GM12878 (cell line): ENCODE measurements around the gene DCTN1. TPM values are rescaled to one million over a fixed set of nuclear protein-coding genes. Genes with fewer than 3 reads are reported as not detected.

Experiments used
- ATF7 ChIP-seq: fragments of 450-650 bp; IDR thresholded peaks from 2 replicates; pipeline ENCODE4 v1.6.1; 2016; ENCODE audit warnings: low read depth, mild to moderate bottlenecking
- BHLHE40 ChIP-seq, 2 experiments: fragments of 450-650 bp in 1 of 2; IDR thresholded peaks; 2 replicates each; pipeline ENCODE4 v1.6.1; 2011 to 2017; ENCODE audit warnings: low read depth in 2 of 2, borderline replicate concordance in 1 of 2, improper control_type of control experiment in 1 of 2, low read length in 1 of 2, mild to moderate bottlenecking in 1 of 2
- BMI1 ChIP-seq: fragments of 450-650 bp; IDR thresholded peaks from 2 replicates; pipeline ENCODE4 v1.6.1; 2016; ENCODE audit warnings: mild to moderate bottlenecking, moderate library complexity, borderline replicate concordance
- CBFB ChIP-seq: IDR thresholded peaks from 2 replicates; pipeline ENCODE4 v1.6.1; 2016; ENCODE audit warnings: antibody characterized with exemption, low read depth
- CHD2 ChIP-seq: IDR thresholded peaks from 2 replicates; pipeline ENCODE4 v1.6.1; 2011; ENCODE audit warnings: low read depth, low read length, improper control_type of control experiment, borderline replicate concordance
- CREB1 ChIP-seq: IDR thresholded peaks from 2 replicates; pipeline ENCODE4 v1.6.1; 2012; ENCODE audit warnings: low read depth, mild to moderate bottlenecking, inconsistent platforms
- CREM ChIP-seq: IDR thresholded peaks from 2 replicates; pipeline ENCODE4 v1.6.1; 2014; ENCODE audit warnings: antibody characterized with exemption, low read depth
- EP300 ChIP-seq, 2 experiments: fragments of 150-350 bp in 1 of 2; IDR thresholded peaks; 2 replicates each; pipeline ENCODE4 v1.6.1; 2011 to 2012; ENCODE audit warnings: low read depth in 2 of 2, low read length in 2 of 2, borderline replicate concordance in 1 of 2, improper control_type of control experiment in 1 of 2, inconsistent platforms in 1 of 2; ENCODE audit not compliant: control insufficient read depth in 1 of 2
- EZH2 ChIP-seq: IDR thresholded peaks from 2 replicates; pipeline ENCODE4 v1.6.1; 2012; ENCODE audit warnings: low read depth, mild to moderate bottlenecking, control low read depth, inconsistent platforms, low read length, borderline replicate concordance; ENCODE audit not compliant: control insufficient read depth
- IKZF1 ChIP-seq: fragments of 450-650 bp; conservative IDR thresholded peaks from 2 replicates; pipeline ENCODE4 v1.6.1; 2017; ENCODE audit warnings: antibody characterized with exemption, mild to moderate bottlenecking
- KLF5 ChIP-seq: fragments of 450-650 bp; IDR thresholded peaks from 2 replicates; pipeline ENCODE4 v1.6.1; 2014; ENCODE audit warnings: mild to moderate bottlenecking; ENCODE audit not compliant: partially characterized antibody
- MYB ChIP-seq: fragments of 150-350 bp; IDR thresholded peaks from 2 replicates; pipeline ENCODE4 v1.6.1; 2014; ENCODE audit warnings: mild to moderate bottlenecking, low read depth, low read length, borderline replicate concordance
- NR2C2 ChIP-seq: IDR thresholded peaks from 2 replicates; pipeline ENCODE4 v1.6.1; 2011; ENCODE audit warnings: borderline replicate concordance, low read depth; ENCODE audit not compliant: control insufficient read depth, insufficient read length
- NRF1 ChIP-seq: conservative IDR thresholded peaks from 2 replicates; pipeline ENCODE4 v1.6.1; 2011; ENCODE audit warnings: mild to moderate bottlenecking, low read depth, low read length, improper control_type of control experiment
- POLR2AphosphoS2 ChIP-seq: IDR thresholded peaks from 2 replicates; pipeline ENCODE4 v1.6.1; 2011; ENCODE audit warnings: low read depth, mild to moderate bottlenecking, low read length, improper control_type of control experiment, moderate library complexity
- POU2F2 ChIP-seq: IDR thresholded peaks from 3 replicates; pipeline ENCODE4 v1.6.1; 2011; ENCODE audit warnings: low read depth, mild to moderate bottlenecking, low read length, borderline replicate concordance
- SIX5 ChIP-seq: IDR thresholded peaks from 2 replicates; pipeline ENCODE4 v1.6.1; 2011; ENCODE audit warnings: mild to moderate bottlenecking, low read depth, low read length, moderate library complexity; ENCODE audit not compliant: severe bottlenecking
- TAF1 ChIP-seq: IDR thresholded peaks from 2 replicates; pipeline ENCODE4 v1.6.1; 2011; ENCODE audit warnings: mild to moderate bottlenecking, low read depth, low read length, borderline replicate concordance
- TARDBP ChIP-seq: IDR thresholded peaks from 2 replicates; pipeline ENCODE4 v1.6.1; 2016; ENCODE audit warnings: borderline replicate concordance
- ZNF274 ChIP-seq: IDR thresholded peaks from one replicate; pipeline ENCODE4 v1.8.0; 2011; ENCODE audit not compliant: insufficient read length, insufficient read depth
- polyA plus RNA-seq, 11 experiments: library from polyadenylated mRNA; depleted of rRNA in 4 of 11; unstranded in 6 of 11; stranded (reverse) in 5 of 11; fragments of >200 nt; fragmentation: Nextera tagmentation in 4 of 11; fragmentation: Illumina TruSeq in 1 of 11; extraction: Ambion mirVana in 4 of 11; extraction: Trizol in 1 of 11; gene quantifications; 1 replicate in 1 of 11; 2 replicates in 10 of 11; pipeline versions ENCODE4 v1.2.1 to v1.2.3, GENCODE V29; 2011 to 2016; ENCODE audit warnings: inconsistent platforms in 2 of 11, missing spikeins in 2 of 11, low read depth in 1 of 11
- total RNA-seq, 4 experiments: library from RNA; depleted of rRNA in 3 of 4; stranded (reverse); fragments of >200 nt in 3 of 4; fragmentation: Illumina TruSeq in 1 of 4; extraction: Trizol in 1 of 4; gene quantifications; 2 replicates each; pipeline versions ENCODE4 v1.2.1 to v1.2.3, GENCODE V29; 2013 to 2021
- TF ChIP-seq, protein P1 (sequence below): IDR thresholded peaks from 2 replicates; pipeline ENCODE4 v1.6.1; 2012; ENCODE audit warnings: mild to moderate bottlenecking, low read depth, low read length

DCTN1 gene
- total and polyA plus RNA-seq, 10 of the 15 experiments (the other 5 are each of a cell fraction or from before 2014, with no cell fraction given), result 44.1 to 116 (median 64.8) TPM

DNA sequence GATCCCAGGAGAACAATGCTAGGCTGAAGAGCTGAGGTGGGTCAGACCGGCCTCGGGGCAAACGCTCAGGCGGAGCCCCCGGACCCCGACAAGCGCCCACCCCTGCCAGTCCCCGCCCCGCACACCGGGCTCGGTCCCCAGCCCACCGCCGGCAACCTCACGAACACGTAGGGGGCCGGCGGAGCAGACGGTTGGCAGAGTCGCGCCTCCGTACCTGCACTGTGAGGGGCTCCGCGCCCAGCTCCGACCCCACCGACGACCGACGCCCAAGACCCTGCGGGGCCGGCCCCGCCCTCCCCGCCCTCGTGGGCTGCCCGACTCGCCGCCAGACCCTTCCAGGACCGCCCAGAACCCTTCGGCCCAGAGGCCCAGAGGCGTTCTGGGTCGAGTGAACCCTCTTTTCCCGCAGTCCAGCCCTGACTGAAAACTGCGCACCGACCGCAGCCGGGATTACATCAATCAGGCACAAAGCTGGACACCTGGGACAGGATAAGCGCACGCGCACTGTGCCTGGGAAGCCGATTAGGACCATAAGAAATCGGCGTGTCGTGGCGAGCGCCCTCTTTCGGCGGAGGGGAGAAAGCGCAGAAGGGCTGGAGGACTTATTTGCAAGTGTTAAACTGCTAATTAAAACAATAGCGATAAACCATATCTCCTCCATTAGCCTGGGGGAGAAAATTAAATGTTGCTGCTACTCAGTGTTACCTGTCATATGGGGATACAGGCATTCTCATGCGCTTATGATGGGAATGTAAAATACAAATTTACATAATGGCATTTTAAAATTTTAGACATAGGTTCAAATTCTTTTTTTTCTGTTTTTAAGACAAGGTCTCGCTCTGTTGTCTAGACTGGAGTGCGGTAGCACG lies 11.7 kb upstream of the DCTN1 start (continued):
- TF ChIP-seq, protein P1, sequence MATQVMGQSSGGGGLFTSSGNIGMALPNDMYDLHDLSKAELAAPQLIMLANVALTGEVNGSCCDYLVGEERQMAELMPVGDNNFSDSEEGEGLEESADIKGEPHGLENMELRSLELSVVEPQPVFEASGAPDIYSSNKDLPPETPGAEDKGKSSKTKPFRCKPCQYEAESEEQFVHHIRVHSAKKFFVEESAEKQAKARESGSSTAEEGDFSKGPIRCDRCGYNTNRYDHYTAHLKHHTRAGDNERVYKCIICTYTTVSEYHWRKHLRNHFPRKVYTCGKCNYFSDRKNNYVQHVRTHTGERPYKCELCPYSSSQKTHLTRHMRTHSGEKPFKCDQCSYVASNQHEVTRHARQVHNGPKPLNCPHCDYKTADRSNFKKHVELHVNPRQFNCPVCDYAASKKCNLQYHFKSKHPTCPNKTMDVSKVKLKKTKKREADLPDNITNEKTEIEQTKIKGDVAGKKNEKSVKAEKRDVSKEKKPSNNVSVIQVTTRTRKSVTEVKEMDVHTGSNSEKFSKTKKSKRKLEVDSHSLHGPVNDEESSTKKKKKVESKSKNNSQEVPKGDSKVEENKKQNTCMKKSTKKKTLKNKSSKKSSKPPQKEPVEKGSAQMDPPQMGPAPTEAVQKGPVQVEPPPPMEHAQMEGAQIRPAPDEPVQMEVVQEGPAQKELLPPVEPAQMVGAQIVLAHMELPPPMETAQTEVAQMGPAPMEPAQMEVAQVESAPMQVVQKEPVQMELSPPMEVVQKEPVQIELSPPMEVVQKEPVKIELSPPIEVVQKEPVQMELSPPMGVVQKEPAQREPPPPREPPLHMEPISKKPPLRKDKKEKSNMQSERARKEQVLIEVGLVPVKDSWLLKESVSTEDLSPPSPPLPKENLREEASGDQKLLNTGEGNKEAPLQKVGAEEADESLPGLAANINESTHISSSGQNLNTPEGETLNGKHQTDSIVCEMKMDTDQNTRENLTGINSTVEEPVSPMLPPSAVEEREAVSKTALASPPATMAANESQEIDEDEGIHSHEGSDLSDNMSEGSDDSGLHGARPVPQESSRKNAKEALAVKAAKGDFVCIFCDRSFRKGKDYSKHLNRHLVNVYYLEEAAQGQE, result no peak
- peak; percentile 98 for TF ChIP-seq MYB
- no peak for TF ChIP-seq EP300 (IDR thresholded peaks at IDR 0.05; ENCODE audit: borderline replicate concordance in 1 of 2, control insufficient read depth in 1 of 2, low read depth in 2 of 2, low read length in 2 of 2)
- no peak for TF ChIP-seq BMI1
- peak; percentile 61 for TF ChIP-seq NRF1
- TF ChIP-seq TAF1, result 0 out of 2 replicates have a peak, but pooled peaks have one; percentile 3
- peak; percentile 71; the same call in 1 of the 2 replicates for TF ChIP-seq CREB1
- TF ChIP-seq POU2F2, result peak; percentile 3; the same call in 1 of the 3 replicates
- no peak for TF ChIP-seq TARDBP
- peak in 1 of 2 experiments; percentile 39; a peak in 1 of 4 replicates for TF ChIP-seq BHLHE40 (IDR thresholded peaks at IDR 0.05; ENCODE audit: borderline replicate concordance in 1 of 2, low read depth in 2 of 2, low read length in 1 of 2)
- peak; percentile 51; the same call in 1 of the 2 replicates for TF ChIP-seq ATF7
- TF ChIP-seq NR2C2, result no peak
- TF ChIP-seq CHD2, result peak; percentile 50; the same call in 1 of the 2 replicates
- no peak for TF ChIP-seq SIX5
- peak; percentile 45; the same call in 1 of the 2 replicates for TF ChIP-seq IKZF1
- peak; percentile 37 for TF ChIP-seq KLF5
- TF ChIP-seq ZNF274, result no peak
- no peak for TF ChIP-seq POLR2AphosphoS2
- TF ChIP-seq EZH2, result no peak
- peak; percentile 44; the same call in 1 of the 2 replicates for TF ChIP-seq CREM
- TF ChIP-seq CBFB, result peak; percentile 91
